Neural cell (in vitro differentiated cells): ENCODE data around the gene RGS6.

Experiments used
- EP300 ChIP-seq: fragments of 450-650 bp; conservative IDR thresholded peaks from 2 replicates; pipeline ENCODE4 v1.6.1; 2014; ENCODE audit warnings: antibody characterized with exemption, mild to moderate bottlenecking, moderate library complexity; ENCODE audit not compliant: poor library complexity, severe bottlenecking
- EZH2 ChIP-seq: fragments of 200-600, 300-800 bp; shearing (Covaris generic), sonication (generic); IDR thresholded peaks from 2 replicates; pipeline ENCODE4 v1.6.1; 2014; ENCODE audit warnings: antibody characterized with exemption, low read length, borderline replicate concordance, mild to moderate bottlenecking; ENCODE audit not compliant: insufficient read depth, poor library complexity, severe bottlenecking
- MXI1 ChIP-seq: fragments of 450-650 bp; conservative IDR thresholded peaks from 2 replicates; pipeline ENCODE4 v1.6.1; 2014; ENCODE audit warnings: antibody characterized with exemption, mild to moderate bottlenecking; ENCODE audit not compliant: poor library complexity, severe bottlenecking
- POLR2AphosphoS5 ChIP-seq: IDR thresholded peaks from 2 replicates; pipeline ENCODE4 v1.6.1; 2012
- RAD21 ChIP-seq: fragments of 450-650 bp; conservative IDR thresholded peaks from 2 replicates; pipeline ENCODE4 v1.6.1; 2014; ENCODE audit warnings: antibody characterized with exemption, mild to moderate bottlenecking, moderate library complexity
- SMC3 ChIP-seq: fragments of 450-650 bp; conservative IDR thresholded peaks from 2 replicates; pipeline ENCODE4 v1.6.1; 2014; ENCODE audit warnings: antibody characterized with exemption, mild to moderate bottlenecking, moderate library complexity; ENCODE audit not compliant: poor library complexity
- TAF1 ChIP-seq: IDR thresholded peaks from 2 replicates; pipeline ENCODE4 v1.6.1; 2012; ENCODE audit warnings: low read depth
- TF ChIP-seq, protein P1 (sequence below): fragments of 450-650 bp; IDR thresholded peaks from 2 replicates; pipeline ENCODE4 v1.5.1; 2014; ENCODE audit warnings: antibody characterized with exemption, mild to moderate bottlenecking, moderate library complexity; ENCODE audit not compliant: poor library complexity, severe bottlenecking
- TF ChIP-seq, protein P2 (sequence below): IDR thresholded peaks from 2 replicates; pipeline ENCODE4 v1.6.1; 2012; ENCODE audit warnings: borderline replicate concordance

DNA sequence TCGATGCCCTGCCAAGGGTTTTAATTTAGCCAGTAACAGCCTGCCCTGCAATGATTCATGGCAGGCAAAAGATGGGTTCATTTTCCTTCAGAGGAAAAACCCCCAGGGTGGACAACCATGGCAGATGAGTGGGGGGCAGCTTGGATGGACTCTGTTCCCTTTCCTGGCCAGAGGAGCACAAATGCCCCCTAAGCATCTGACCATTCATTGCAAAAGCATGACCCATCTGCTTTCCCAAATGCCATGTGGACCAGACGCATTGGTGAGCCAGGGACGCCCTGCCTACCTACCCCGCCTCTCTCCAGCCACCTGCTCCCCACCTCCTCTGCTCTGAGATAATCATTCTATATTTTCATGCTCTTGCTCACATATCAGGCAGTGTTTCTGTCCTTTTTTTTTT lies 679.8 kb downstream of the RGS6 start:
- TF ChIP-seq, protein P1, sequence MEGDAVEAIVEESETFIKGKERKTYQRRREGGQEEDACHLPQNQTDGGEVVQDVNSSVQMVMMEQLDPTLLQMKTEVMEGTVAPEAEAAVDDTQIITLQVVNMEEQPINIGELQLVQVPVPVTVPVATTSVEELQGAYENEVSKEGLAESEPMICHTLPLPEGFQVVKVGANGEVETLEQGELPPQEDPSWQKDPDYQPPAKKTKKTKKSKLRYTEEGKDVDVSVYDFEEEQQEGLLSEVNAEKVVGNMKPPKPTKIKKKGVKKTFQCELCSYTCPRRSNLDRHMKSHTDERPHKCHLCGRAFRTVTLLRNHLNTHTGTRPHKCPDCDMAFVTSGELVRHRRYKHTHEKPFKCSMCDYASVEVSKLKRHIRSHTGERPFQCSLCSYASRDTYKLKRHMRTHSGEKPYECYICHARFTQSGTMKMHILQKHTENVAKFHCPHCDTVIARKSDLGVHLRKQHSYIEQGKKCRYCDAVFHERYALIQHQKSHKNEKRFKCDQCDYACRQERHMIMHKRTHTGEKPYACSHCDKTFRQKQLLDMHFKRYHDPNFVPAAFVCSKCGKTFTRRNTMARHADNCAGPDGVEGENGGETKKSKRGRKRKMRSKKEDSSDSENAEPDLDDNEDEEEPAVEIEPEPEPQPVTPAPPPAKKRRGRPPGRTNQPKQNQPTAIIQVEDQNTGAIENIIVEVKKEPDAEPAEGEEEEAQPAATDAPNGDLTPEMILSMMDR: no peak
- TF ChIP-seq RAD21 (no peak), EP300 (no peak), POLR2AphosphoS5 (no peak), TAF1 (no peak), EZH2 (no peak), MXI1 (no peak), SMC3 (no peak)
- TF ChIP-seq, protein P2, sequence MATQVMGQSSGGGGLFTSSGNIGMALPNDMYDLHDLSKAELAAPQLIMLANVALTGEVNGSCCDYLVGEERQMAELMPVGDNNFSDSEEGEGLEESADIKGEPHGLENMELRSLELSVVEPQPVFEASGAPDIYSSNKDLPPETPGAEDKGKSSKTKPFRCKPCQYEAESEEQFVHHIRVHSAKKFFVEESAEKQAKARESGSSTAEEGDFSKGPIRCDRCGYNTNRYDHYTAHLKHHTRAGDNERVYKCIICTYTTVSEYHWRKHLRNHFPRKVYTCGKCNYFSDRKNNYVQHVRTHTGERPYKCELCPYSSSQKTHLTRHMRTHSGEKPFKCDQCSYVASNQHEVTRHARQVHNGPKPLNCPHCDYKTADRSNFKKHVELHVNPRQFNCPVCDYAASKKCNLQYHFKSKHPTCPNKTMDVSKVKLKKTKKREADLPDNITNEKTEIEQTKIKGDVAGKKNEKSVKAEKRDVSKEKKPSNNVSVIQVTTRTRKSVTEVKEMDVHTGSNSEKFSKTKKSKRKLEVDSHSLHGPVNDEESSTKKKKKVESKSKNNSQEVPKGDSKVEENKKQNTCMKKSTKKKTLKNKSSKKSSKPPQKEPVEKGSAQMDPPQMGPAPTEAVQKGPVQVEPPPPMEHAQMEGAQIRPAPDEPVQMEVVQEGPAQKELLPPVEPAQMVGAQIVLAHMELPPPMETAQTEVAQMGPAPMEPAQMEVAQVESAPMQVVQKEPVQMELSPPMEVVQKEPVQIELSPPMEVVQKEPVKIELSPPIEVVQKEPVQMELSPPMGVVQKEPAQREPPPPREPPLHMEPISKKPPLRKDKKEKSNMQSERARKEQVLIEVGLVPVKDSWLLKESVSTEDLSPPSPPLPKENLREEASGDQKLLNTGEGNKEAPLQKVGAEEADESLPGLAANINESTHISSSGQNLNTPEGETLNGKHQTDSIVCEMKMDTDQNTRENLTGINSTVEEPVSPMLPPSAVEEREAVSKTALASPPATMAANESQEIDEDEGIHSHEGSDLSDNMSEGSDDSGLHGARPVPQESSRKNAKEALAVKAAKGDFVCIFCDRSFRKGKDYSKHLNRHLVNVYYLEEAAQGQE: no peak
